Astrocyte (in vitro differentiated cells and primary cell): ENCODE data around the gene IPO13.

ENCODE experiments used
- EZH2 ChIP-seq: IDR thresholded peaks from 2 replicates; pipeline ENCODE4 v1.6.1; 2012; ENCODE audit warnings: mild to moderate bottlenecking, low read length, inconsistent platforms; ENCODE audit not compliant: insufficient read depth
- TF ChIP-seq, protein P1 (sequence below): IDR thresholded peaks from 2 replicates; pipeline ENCODE4 v1.5.1; 2011; ENCODE audit warnings: low read depth, mild to moderate bottlenecking, inconsistent platforms, low read length, moderate library complexity; ENCODE audit not compliant: insufficient read depth

GRCh38 chr1:43977376-43978263, 30.9 kb downstream of the IPO13 start:
- TF ChIP-seq, protein P1, sequence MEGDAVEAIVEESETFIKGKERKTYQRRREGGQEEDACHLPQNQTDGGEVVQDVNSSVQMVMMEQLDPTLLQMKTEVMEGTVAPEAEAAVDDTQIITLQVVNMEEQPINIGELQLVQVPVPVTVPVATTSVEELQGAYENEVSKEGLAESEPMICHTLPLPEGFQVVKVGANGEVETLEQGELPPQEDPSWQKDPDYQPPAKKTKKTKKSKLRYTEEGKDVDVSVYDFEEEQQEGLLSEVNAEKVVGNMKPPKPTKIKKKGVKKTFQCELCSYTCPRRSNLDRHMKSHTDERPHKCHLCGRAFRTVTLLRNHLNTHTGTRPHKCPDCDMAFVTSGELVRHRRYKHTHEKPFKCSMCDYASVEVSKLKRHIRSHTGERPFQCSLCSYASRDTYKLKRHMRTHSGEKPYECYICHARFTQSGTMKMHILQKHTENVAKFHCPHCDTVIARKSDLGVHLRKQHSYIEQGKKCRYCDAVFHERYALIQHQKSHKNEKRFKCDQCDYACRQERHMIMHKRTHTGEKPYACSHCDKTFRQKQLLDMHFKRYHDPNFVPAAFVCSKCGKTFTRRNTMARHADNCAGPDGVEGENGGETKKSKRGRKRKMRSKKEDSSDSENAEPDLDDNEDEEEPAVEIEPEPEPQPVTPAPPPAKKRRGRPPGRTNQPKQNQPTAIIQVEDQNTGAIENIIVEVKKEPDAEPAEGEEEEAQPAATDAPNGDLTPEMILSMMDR, result no peak
- no peak for TF ChIP-seq EZH2
